Progenitor cell of endocrine pancreas (in vitro differentiated cells): ENCODE data around the gene CEP83. TPM values are rescaled to one million over a fixed set of nuclear protein-coding genes. Genes with fewer than 3 reads are reported as not detected.

ENCODE experiments used
- DNase-seq: peaks from one replicate; pipeline ENCODE4 v3.0.0; 2021; ENCODE audit warnings: low spot score; ENCODE audit not compliant: unreplicated experiment
- H3K27ac Mint-ChIP-seq: 2 replicates; pipeline ENCODE4 v1.8.0; 2021; ENCODE audit warnings: mild to moderate bottlenecking, moderate library complexity, mixed read lengths
- H3K27me3 Mint-ChIP-seq: 2 replicates; pipeline ENCODE4 v1.8.0; 2021; ENCODE audit warnings: mixed read lengths
- H3K36me3 Mint-ChIP-seq: 2 replicates; pipeline ENCODE4 v1.8.0; 2022; ENCODE audit warnings: mixed read lengths; ENCODE audit not compliant: insufficient read depth
- H3K4me1 Mint-ChIP-seq: 2 replicates; pipeline ENCODE4 v1.8.0; 2021; ENCODE audit warnings: low read depth, mixed read lengths
- H3K4me3 Mint-ChIP-seq: 2 replicates; pipeline ENCODE4 v1.8.0; 2021; ENCODE audit warnings: low read depth, mild to moderate bottlenecking, moderate library complexity, mixed read lengths
- H3K9me3 Mint-ChIP-seq: 2 replicates; pipeline ENCODE4 v1.8.0; 2021; ENCODE audit warnings: low read depth, mixed read lengths
- CTCF ChIP-seq: fragments of 200-600 bp; sonication (generic); IDR thresholded peaks from one replicate; pipeline ENCODE4 v1.5.0; 2021; ENCODE audit warnings: antibody characterized with exemption, mild to moderate bottlenecking; ENCODE audit not compliant: unreplicated experiment
- total RNA-seq: library from RNA; stranded (reverse); gene quantifications from 2 replicates; pipeline ENCODE4 v1.2.1, GENCODE V29; 2021

The CEP83 gene
- total RNA-seq, 1 donor from 2014 or later: 38.6 TPM

GRCh38 chr12:94500831-94501567, 41.3 kb upstream of the CEP83 start:
- H3K9me3 Mint-ChIP-seq: peaks cover 6% of the 10 kb centered on the region
- no peak for DNase-seq
- no peaks in the 10 kb centered on the region for H3K36me3 Mint-ChIP-seq
- no peaks in the 10 kb centered on the region for H3K27me3 Mint-ChIP-seq
- no peaks in the 10 kb centered on the region for H3K4me1 Mint-ChIP-seq
- H3K27ac Mint-ChIP-seq: no peak overlapping the region
- no peak for TF ChIP-seq CTCF
- H3K4me3 Mint-ChIP-seq: no peak overlapping the region

- no peaks in the 10 kb centered on the region for H3K27me3 Mint-ChIP-seq
- H3K4me3 Mint-ChIP-seq: no peak overlapping the region
- H3K9me3 Mint-ChIP-seq: peaks cover 6% of the 10 kb centered on the region
- H3K36me3 Mint-ChIP-seq: no peaks in the 10 kb centered on the region
- H3K4me1 Mint-ChIP-seq: no peaks in the 10 kb centered on the region
- H3K27ac Mint-ChIP-seq: no peak overlapping the region
- no peak for TF ChIP-seq CTCF
- no peak for DNase-seq
Observed at GRCh38 chr12:94498698-94499097, 39.0 kb upstream of the CEP83 start.

GRCh38 chr12:94498073-94498472, 38.4 kb upstream of the CEP83 start:
- no peak overlapping the region for H3K4me3 Mint-ChIP-seq
- no peak for DNase-seq
- H3K36me3 Mint-ChIP-seq: no peaks in the 10 kb centered on the region
- no peaks in the 10 kb centered on the region for H3K4me1 Mint-ChIP-seq
- no peaks in the 10 kb centered on the region for H3K27me3 Mint-ChIP-seq
- H3K27ac Mint-ChIP-seq: no peak overlapping the region
- H3K9me3 Mint-ChIP-seq: peaks cover 5% of the 10 kb centered on the region
- no peak for TF ChIP-seq CTCF

- H3K4me1 Mint-ChIP-seq: no peaks in the 10 kb centered on the region
- no peaks in the 10 kb centered on the region for H3K27me3 Mint-ChIP-seq
- DNase-seq: no peak
- no peak for TF ChIP-seq CTCF
- no peaks in the 10 kb centered on the region for H3K36me3 Mint-ChIP-seq
- no peak overlapping the region for H3K4me3 Mint-ChIP-seq
- H3K27ac Mint-ChIP-seq: no peak overlapping the region
- H3K9me3 Mint-ChIP-seq: peaks cover 3% of the 10 kb centered on the region
Observed at GRCh38 chr12:94495445-94496115, 35.9 kb upstream of the CEP83 start.

GRCh38 chr12:94491489-94491888, 31.8 kb upstream of the CEP83 start:
- Mint-ChIP-seq H3K9me3 (no peaks in the 10 kb centered on the region), H3K4me3 (no peak overlapping the region), H3K27me3 (no peaks in the 10 kb centered on the region), H3K27ac (no peak overlapping the region), H3K36me3 (no peaks in the 10 kb centered on the region), H3K4me1 (no peaks in the 10 kb centered on the region)
- no peak for DNase-seq
- TF ChIP-seq CTCF: no peak
